SK-N-SH treated with all-trans-retinoic acid at 6 μM for 48 hours (cell line): ENCODE measurements around the gene KIF14.

Experiments used
- BACH2 ChIP-seq: fragments of 250-450 bp; sonication (Bioruptor Pico); IDR thresholded peaks from 2 replicates; pipeline ENCODE4 v1.9.0; 2021; ENCODE audit warnings: mild to moderate bottlenecking, borderline replicate concordance
- RARB ChIP-seq: fragments of 250-450 bp; sonication (Bioruptor Pico); IDR thresholded peaks from 2 replicates; pipeline ENCODE4 v1.8.0; 2021; ENCODE audit warnings: mild to moderate bottlenecking, moderate library complexity
- ZFP3 ChIP-seq: fragments of 250-450 bp; sonication (Bioruptor Pico); IDR thresholded peaks from 2 replicates; pipeline ENCODE4 v1.5.0; 2020; ENCODE audit warnings: mild to moderate bottlenecking, moderate library complexity
- ZFP30 ChIP-seq: fragments of 450-650 bp; formaldehyde crosslinking; IDR thresholded peaks from 2 replicates; pipeline ENCODE4 v1.5.0; 2022; ENCODE audit warnings: mild to moderate bottlenecking, moderate library complexity

DNA sequence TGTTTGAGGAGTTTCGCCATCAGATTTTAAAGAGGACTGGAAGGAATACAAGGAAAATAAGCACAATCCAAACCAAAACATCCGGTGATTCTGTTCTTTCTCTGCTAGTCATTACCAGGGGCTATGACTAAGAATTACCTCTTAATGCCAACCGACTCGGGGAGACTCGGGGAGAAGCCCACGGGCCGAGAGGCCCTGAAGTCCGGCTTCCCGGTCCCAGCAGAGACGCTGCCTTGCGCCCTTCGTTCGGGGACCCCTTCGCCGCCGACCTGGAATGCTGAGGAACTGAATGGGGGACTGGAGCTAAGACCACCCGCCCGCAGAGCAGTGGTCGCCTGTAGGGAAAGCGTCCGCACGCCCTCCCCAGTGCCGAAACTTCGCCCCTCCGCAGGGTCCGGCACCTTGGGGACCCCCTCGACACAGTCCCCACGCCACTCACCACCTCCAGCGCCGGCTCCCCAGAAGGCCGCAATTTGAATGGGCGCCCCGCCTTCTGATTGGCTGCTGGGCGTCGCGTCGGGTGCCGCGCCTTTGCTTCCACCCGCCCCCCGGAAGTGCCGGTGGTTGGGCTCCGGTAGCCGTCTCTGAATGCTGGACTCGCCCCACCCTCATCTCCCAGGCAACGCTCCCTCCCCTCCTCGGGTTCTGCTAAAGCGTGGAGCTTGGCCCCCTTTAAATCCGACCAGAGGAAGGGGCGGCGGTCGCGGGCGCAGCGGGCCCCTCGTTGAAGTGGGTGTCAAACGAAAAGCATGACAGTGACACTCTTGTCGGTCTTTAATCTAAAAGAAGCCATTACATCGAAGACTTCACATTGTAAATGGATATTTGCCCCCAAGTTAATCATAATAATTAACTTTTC is at the start of gene KIF14:
- TF ChIP-seq BACH2 (no peak), RARB (CRISPR knock-in tag) (no peak), ZFP30 (no peak), ZFP3 (no peak)
